CD4-positive, CD25-positive, alpha-beta regulatory T cell (primary cell): ENCODE results near the gene FUOM. TPM values are rescaled to one million over a fixed set of nuclear protein-coding genes. Genes with fewer than 3 reads are reported as not detected.

ENCODE experiments used
- ATAC-seq, 2 donors: fragments of 150-1000 bp; cut with Tn5 transposase; one replicate each; pipeline ENCODE4 v1.10.0; 2021; ENCODE audit warnings: low read depth in 2 of 2, moderate number of reproducible peaks in 2 of 2, moderate library complexity in 1 of 2
- DNase-seq, 3 donors: peaks; one replicate each; pipeline versions ENCODE4 v3.0.0 to v3.0.0-alpha.2; 2012 to 2022; ENCODE audit warnings: mixed read lengths in 1 of 3
- H3K27ac ChIP-seq: one replicate; pipeline ENCODE4 v1.7.0; 2013; ENCODE audit warnings: mild to moderate bottlenecking, low read length; ENCODE audit not compliant: insufficient read depth, poor library complexity, severe bottlenecking
- H3K27me3 ChIP-seq: one replicate; pipeline ENCODE4 v1.7.0; 2013; ENCODE audit warnings: low read length; ENCODE audit not compliant: control insufficient read depth, insufficient read depth
- H3K36me3 ChIP-seq: one replicate; pipeline ENCODE4 v1.7.0; 2013; ENCODE audit warnings: mild to moderate bottlenecking, low read length, moderate library complexity; ENCODE audit not compliant: control insufficient read depth, insufficient read depth
- H3K4me1 ChIP-seq: 2 replicates; pipeline ENCODE4 v1.7.0; 2013; ENCODE audit warnings: mild to moderate bottlenecking, low read length; ENCODE audit not compliant: insufficient read depth, control insufficient read depth, poor library complexity, severe bottlenecking
- H3K4me3 ChIP-seq: one replicate; pipeline ENCODE4 v1.7.0; 2013; ENCODE audit warnings: low read depth, mild to moderate bottlenecking, low read length, moderate library complexity
- H3K9me3 ChIP-seq, 2 experiments: 1 replicate in 1 of 2; 2 replicates in 1 of 2; pipeline ENCODE4 v1.7.0; 2013; ENCODE audit warnings: low read length in 2 of 2, mild to moderate bottlenecking in 1 of 2, moderate library complexity in 1 of 2; ENCODE audit not compliant: control insufficient read depth in 2 of 2
- H3K27ac Mint-ChIP-seq, 3 donors: one replicate each; pipeline ENCODE4 v1.8.0; 2020 to 2022; ENCODE audit warnings: mild to moderate bottlenecking in 3 of 3, mixed read lengths in 3 of 3, moderate library complexity in 2 of 3
- H3K27me3 Mint-ChIP-seq: one replicate; pipeline ENCODE4 v1.8.0; 2022; ENCODE audit warnings: mild to moderate bottlenecking, mixed read lengths
- H3K36me3 Mint-ChIP-seq: one replicate; pipeline ENCODE4 v1.8.0; 2020; ENCODE audit warnings: mixed read lengths
- H3K4me1 Mint-ChIP-seq, 4 donors: one replicate each; pipeline ENCODE4 v1.8.0; 2020 to 2022; ENCODE audit warnings: mixed read lengths in 4 of 4, mild to moderate bottlenecking in 1 of 4
- H3K4me3 Mint-ChIP-seq, 4 donors: one replicate each; pipeline ENCODE4 v1.8.0; 2020 to 2022; ENCODE audit warnings: mild to moderate bottlenecking in 4 of 4, mixed read lengths in 4 of 4, moderate library complexity in 3 of 4
- H3K9me3 Mint-ChIP-seq, 7 donors: one replicate each; pipeline ENCODE4 v1.8.0; 2020 to 2022; ENCODE audit warnings: mixed read lengths in 7 of 7, mild to moderate bottlenecking in 3 of 7, moderate library complexity in 2 of 7
- polyA plus RNA-seq, 4 donors: library from polyadenylated mRNA; unstranded; fragments of 300-500 nt; fragmentation: Illumina TruSeq; gene quantifications; one replicate each; pipeline ENCODE4 v1.2.3, GENCODE V29; 2021
- total RNA-seq: library from RNA; stranded (reverse); gene quantifications from one replicate; pipeline ENCODE4 v1.2.3, GENCODE V29; 2022

Gene FUOM
- total and polyA plus RNA-seq, 5 donors from 2014 or later: 7.1 to 21.9 (median 17.8) TPM

DNA sequence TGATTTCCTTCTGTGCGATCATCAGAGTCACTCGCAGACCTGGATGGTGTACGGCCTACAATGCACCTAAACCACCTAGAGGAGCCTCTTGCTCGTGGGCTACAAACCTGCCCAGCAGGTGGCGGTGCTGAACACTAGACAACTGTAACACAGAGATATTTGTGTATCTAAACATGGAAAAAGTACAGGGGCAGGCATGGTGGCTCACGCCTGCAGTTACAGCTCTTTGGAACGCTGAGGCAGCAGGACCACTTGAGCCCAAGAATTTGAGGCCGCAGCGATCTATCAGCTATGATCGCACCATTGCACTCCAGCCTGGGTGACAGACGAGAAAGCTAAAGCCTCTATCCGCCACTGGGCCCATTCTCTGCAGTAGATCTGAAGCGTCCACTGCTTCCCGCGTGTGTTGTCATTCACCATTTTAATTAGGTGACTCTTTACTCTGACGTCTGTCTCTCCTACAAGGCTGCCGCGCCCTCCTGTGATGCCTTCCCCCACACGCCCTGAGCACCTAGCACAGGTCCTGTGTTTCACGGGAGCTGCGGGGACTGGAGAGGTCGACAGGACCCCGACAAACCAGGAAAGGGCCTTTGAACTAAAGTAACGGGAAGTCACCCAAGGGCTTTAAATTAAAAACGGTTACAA, 49.9 kb downstream of the FUOM start:
- peaks cover 9% of the 10 kb centered on the region for H3K27me3 Mint-ChIP-seq
- Histone ChIP-seq H3K36me3 (peaks cover 25% of the 10 kb centered on the region), H3K27ac (peak overlapping the region; percentile 99), H3K4me1 (peaks cover 20% of the 10 kb centered on the region), H3K4me3 (peak overlapping the region; percentile 88), H3K9me3 (no peaks in the 10 kb centered on the region), H3K27me3 (no peaks in the 10 kb centered on the region)
- peak overlapping the region; percentile 99 to 100 (median 99) for H3K27ac Mint-ChIP-seq
- H3K4me3 Mint-ChIP-seq: peak overlapping the region; percentile 94 to 98 (median 96)
- peak; percentile 77 to 90 (median 87) for DNase-seq
- peaks cover 10 to 43% (median 22%) of the 10 kb centered on the region in 4 donors for H3K4me1 Mint-ChIP-seq
- peaks cover 0 to 3% (median 0%) of the 10 kb centered on the region in 7 donors for H3K9me3 Mint-ChIP-seq
- H3K36me3 Mint-ChIP-seq: peaks cover 16% of the 10 kb centered on the region
- ATAC-seq: peak; percentile 49 to 54

DNA sequence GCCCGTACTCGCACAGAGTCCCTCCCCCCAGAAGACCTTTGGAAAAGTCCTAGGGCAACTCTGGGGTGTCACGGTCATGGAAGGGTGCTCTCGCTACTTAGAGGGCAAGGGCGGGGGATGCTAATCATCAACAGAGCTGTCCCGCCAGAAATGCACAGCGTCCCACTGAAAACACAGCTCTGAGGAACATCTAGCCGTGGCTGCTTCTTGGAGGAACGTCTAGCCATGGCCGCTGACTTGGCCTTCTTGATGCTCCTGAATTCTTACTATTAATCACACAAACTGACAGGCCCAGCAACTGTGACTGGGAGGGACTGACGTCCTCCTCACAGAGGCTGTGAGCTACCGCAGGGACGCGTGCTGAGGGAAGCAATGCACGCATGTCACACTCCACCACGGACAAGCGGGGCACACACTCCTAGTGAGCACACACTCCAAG, 50.9 kb downstream of the FUOM start:
- peaks cover 10 to 47% (median 22%) of the 10 kb centered on the region in 4 donors for H3K4me1 Mint-ChIP-seq
- peaks cover 22% of the 10 kb centered on the region for H3K36me3 ChIP-seq
- H3K4me3 Mint-ChIP-seq: peak overlapping the region; percentile 54 to 96 (median 88)
- H3K9me3 Mint-ChIP-seq: peaks cover 0 to 3% (median 0%) of the 10 kb centered on the region in 7 donors
- H3K4me1 ChIP-seq: peaks cover 20% of the 10 kb centered on the region
- DNase-seq (no peak), ATAC-seq (no peak)
- H3K27me3 Mint-ChIP-seq: peaks cover 9% of the 10 kb centered on the region
- peak overlapping the region; percentile 88 for H3K4me3 ChIP-seq
- H3K27me3 ChIP-seq: no peaks in the 10 kb centered on the region
- peaks cover 16% of the 10 kb centered on the region for H3K36me3 Mint-ChIP-seq
- H3K9me3 ChIP-seq: no peaks in the 10 kb centered on the region
- peak overlapping the region; percentile 99 for H3K27ac ChIP-seq
- peak overlapping the region; percentile 69 to 99 (median 99) for H3K27ac Mint-ChIP-seq

DNA sequence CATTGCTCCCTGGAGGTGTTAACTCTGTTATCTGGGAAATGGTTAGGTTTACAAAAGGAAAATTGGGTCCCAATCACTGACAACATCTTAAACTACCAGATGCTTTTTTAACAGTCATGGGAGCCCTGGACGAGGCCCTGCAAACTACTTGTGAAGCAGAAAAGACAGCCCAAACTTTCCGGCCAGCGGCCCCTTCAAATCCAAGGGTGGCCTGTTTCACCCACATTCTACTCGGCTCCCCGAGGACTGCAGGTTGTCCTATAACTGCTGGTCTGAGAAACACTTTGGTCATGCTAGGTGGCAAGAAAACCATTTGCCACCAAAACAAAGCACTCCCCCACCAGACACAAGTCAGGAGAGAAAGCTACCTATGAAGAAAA, 51.7 kb downstream of the FUOM start:
- Mint-ChIP-seq H3K27me3 (peaks cover 9% of the 10 kb centered on the region), H3K27ac (no peak overlapping the region), H3K4me3 (peak overlapping the region in 1 of 4 donors; percentile 74), H3K36me3 (peaks cover 9% of the 10 kb centered on the region), H3K4me1 (peaks cover 6 to 44% (median 22%) of the 10 kb centered on the region in 4 donors), H3K9me3 (peaks cover 0 to 3% (median 0%) of the 10 kb centered on the region in 7 donors)
- Histone ChIP-seq H3K4me3 (no peak overlapping the region), H3K9me3 (no peaks in the 10 kb centered on the region), H3K27ac (no peak overlapping the region), H3K4me1 (peaks cover 20% of the 10 kb centered on the region), H3K36me3 (peaks cover 18% of the 10 kb centered on the region), H3K27me3 (no peaks in the 10 kb centered on the region)
- no peak for ATAC-seq
- DNase-seq: no peak

Other genes with a start within 250 kb of the FUOM start
- gene KNDC1, start 197.8 kb downstream of the FUOM start, total RNA-seq: 1.1 TPM
- not detected for gene KNDC1, start 197.8 kb downstream of the FUOM start, polyA plus RNA-seq
- not detected for gene UTF1, start 127.8 kb downstream of the FUOM start, total RNA-seq
- gene UTF1, start 127.8 kb downstream of the FUOM start, polyA plus RNA-seq: not detected
- gene VENTX, start 120.2 kb downstream of the FUOM start, total RNA-seq: not detected
- gene VENTX, start 120.2 kb downstream of the FUOM start, polyA plus RNA-seq: not detected
- 148 TPM for gene ADAM8, start 81.2 kb downstream of the FUOM start, total RNA-seq
- gene ADAM8, start 81.2 kb downstream of the FUOM start, polyA plus RNA-seq: 10 to 100 TPM; 33.4 to 62.6 (median 49.8) TPM
- 73.8 TPM for gene TUBGCP2, start 49.1 kb downstream of the FUOM start, total RNA-seq
- 10 to 100 TPM; 23.5 to 31.8 (median 28.1) TPM for gene TUBGCP2, start 49.1 kb downstream of the FUOM start, polyA plus RNA-seq
- gene ZNF511, start 49.1 kb downstream of the FUOM start, total RNA-seq: 29.1 TPM
- gene ZNF511, start 49.1 kb downstream of the FUOM start, polyA plus RNA-seq: 10 to 100 TPM; 67.5 to 96.4 (median 78.7) TPM
- 1.8 TPM for gene CALY, start 21.1 kb downstream of the FUOM start, total RNA-seq
- gene CALY, start 21.1 kb downstream of the FUOM start, polyA plus RNA-seq: 1 to 10 TPM in 2 of 4 donors, under 1 TPM in 2; 0.76 to 1.3 (median 1.00) TPM
- not detected for gene PRAP1, start 10.6 kb downstream of the FUOM start, total RNA-seq
- not detected for gene PRAP1, start 10.6 kb downstream of the FUOM start, polyA plus RNA-seq
- gene ECHS1, start 15.3 kb upstream of the FUOM start, total RNA-seq: 16.9 TPM
- gene ECHS1, start 15.3 kb upstream of the FUOM start, polyA plus RNA-seq: 10 to 100 TPM; 76.3 to 91.7 (median 88.9) TPM
- 6.7 TPM for gene PAOX, start 21.2 kb upstream of the FUOM start, total RNA-seq
- 10 to 100 TPM; 10.1 to 14.3 (median 11.2) TPM for gene PAOX, start 21.2 kb upstream of the FUOM start, polyA plus RNA-seq
- gene MTG1, start 36.1 kb upstream of the FUOM start, total RNA-seq: 60.8 TPM
- gene MTG1, start 36.1 kb upstream of the FUOM start, polyA plus RNA-seq: 10 to 100 TPM; 36.7 to 46.7 (median 37.2) TPM
- not detected for gene SPRN, start 66.6 kb upstream of the FUOM start, total RNA-seq
- under 1 TPM; 0.10 to 0.77 (median 0.25) TPM for gene SPRN, start 66.6 kb upstream of the FUOM start, polyA plus RNA-seq
- 5.6 TPM for gene SCART1, start 95.9 kb upstream of the FUOM start, total RNA-seq
- under 1 TPM in 2 of 4 donors, not detected in 2; 0.03 to 0.29 TPM for gene SCART1, start 95.9 kb upstream of the FUOM start, polyA plus RNA-seq
- 0.37 TPM for gene CYP2E1, start 169.3 kb upstream of the FUOM start, total RNA-seq
- under 1 TPM in 1 of 4 donors, not detected in 3; 0.09 TPM for gene CYP2E1, start 169.3 kb upstream of the FUOM start, polyA plus RNA-seq
- 1.7 TPM for gene SYCE1, start 207.6 kb upstream of the FUOM start, total RNA-seq
- gene SYCE1, start 207.6 kb upstream of the FUOM start, polyA plus RNA-seq: under 1 TPM in 2 of 4 donors, not detected in 2; 0.09 to 0.70 TPM